Vagina (tissue), 2 donors: ENCODE measurements around the gene CORO2B.

ENCODE experiments used
- CTCF ChIP-seq, 3 experiments: fragments of 450-650 bp in 2 of 3; fragments of 200-600 bp in 1 of 3; sonication (generic) in 1 of 3; IDR thresholded peaks; one replicate each; pipeline ENCODE4 v1.5.1; 2017 to 2019; ENCODE audit warnings: antibody characterized with exemption in 3 of 3, mild to moderate bottlenecking in 2 of 3, moderate library complexity in 2 of 3
- POLR2A ChIP-seq, 2 donors: fragments of 450-650 bp; IDR thresholded peaks; one replicate each; pipeline ENCODE4 v1.6.1; 2017; ENCODE audit warnings: antibody characterized with exemption in 2 of 2, mild to moderate bottlenecking in 2 of 2, moderate library complexity in 2 of 2
- POLR2AphosphoS5 ChIP-seq, 2 donors: sonication (generic); formaldehyde crosslinking; IDR thresholded peaks; one replicate each; pipeline ENCODE4 v1.9.0; 2017; ENCODE audit warnings: antibody characterized with exemption in 2 of 2, mild to moderate bottlenecking in 2 of 2, low read depth in 1 of 2; ENCODE audit not compliant: insufficient read depth in 1 of 2

GRCh38 chr15:68615811-68616210 is 37.0 kb downstream of the CORO2B start:
- TF ChIP-seq CTCF (IDR thresholded peaks at IDR 0.05) (no peak), POLR2A (IDR thresholded peaks at IDR 0.05) (no peak), POLR2AphosphoS5 (IDR thresholded peaks at IDR 0.05; ENCODE audit: insufficient read depth in 1 of 2, low read depth in 1 of 2) (no peak)
